Tibial nerve (tissue), 4 donors: ENCODE data around the gene CACNA1A. TPM values are rescaled to one million over a fixed set of nuclear protein-coding genes. Genes with fewer than 3 reads are reported as not detected.

Experiments
- DNase-seq, 2 donors: peaks; one replicate each; pipeline ENCODE4 v3.0.0-alpha.2; 2019; ENCODE audit warnings: low spot score in 2 of 2
- H3K27ac ChIP-seq, 4 donors: fragments of 200-600 bp; sonication (generic) in 3 of 4; one replicate each; pipeline ENCODE4 v1.5.1; 2017 to 2019; ENCODE audit warnings: mild to moderate bottlenecking in 1 of 4
- H3K27me3 ChIP-seq, 2 donors: fragments of 200-600 bp; sonication (generic) in 1 of 2; one replicate each; pipeline versions ENCODE4 v1.5.1 to v1.6.0; 2017 to 2019
- H3K36me3 ChIP-seq, 3 donors: fragments of 200-600 bp; sonication (generic); one replicate each; pipeline ENCODE4 v1.5.1; 2018 to 2019
- H3K4me1 ChIP-seq, 4 donors: fragments of 200-600 bp; sonication (generic) in 3 of 4; one replicate each; pipeline ENCODE4 v1.5.1; 2017 to 2019
- H3K4me3 ChIP-seq, 4 donors: fragments of 200-600 bp; sonication (generic) in 3 of 4; one replicate each; pipeline ENCODE4 v1.5.1; 2017 to 2019; ENCODE audit warnings: mild to moderate bottlenecking in 1 of 4, moderate library complexity in 1 of 4
- H3K9me3 ChIP-seq, 4 donors: fragments of 200-600 bp; sonication (generic) in 3 of 4; one replicate each; pipeline ENCODE4 v1.5.1; 2017 to 2019
- EP300 ChIP-seq, 2 donors: sonication (generic); formaldehyde crosslinking; IDR thresholded peaks; one replicate each; pipeline ENCODE4 v1.6.1; 2017; ENCODE audit warnings: antibody characterized with exemption in 2 of 2, mild to moderate bottlenecking in 1 of 2
- POLR2A ChIP-seq, 2 donors: fragments of 450-650 bp; IDR thresholded peaks; one replicate each; pipeline ENCODE4 v1.6.1; 2017; ENCODE audit warnings: antibody characterized with exemption in 2 of 2, mild to moderate bottlenecking in 2 of 2, moderate library complexity in 2 of 2
- WGBS, 2 donors: methylation state at CpG; one replicate each; pipeline ENCODE4 v1.1.5; 2018; 5-methylcytosine and 5-hydroxymethylcytosine counted together
- total RNA-seq, 4 donors: library from RNA; depleted of rRNA; stranded (reverse); fragments of >200 nt; gene quantifications; one replicate each; pipeline ENCODE4 v1.1.0, GENCODE V29; 2016
- TF ChIP-seq, protein P1 (sequence below), 5 experiments: fragments of 200-600 bp in 3 of 5; fragments of 450-650 bp in 2 of 5; sonication (generic) in 3 of 5; IDR thresholded peaks; one replicate each; pipeline ENCODE4 v1.5.1; 2016 to 2019; ENCODE audit warnings: antibody characterized with exemption in 5 of 5, mild to moderate bottlenecking in 3 of 5, moderate library complexity in 2 of 5

Gene CACNA1A
- total RNA-seq, 4 donors from 2014 or later = 4.0 to 10.2 (median 9.3) TPM

DNA sequence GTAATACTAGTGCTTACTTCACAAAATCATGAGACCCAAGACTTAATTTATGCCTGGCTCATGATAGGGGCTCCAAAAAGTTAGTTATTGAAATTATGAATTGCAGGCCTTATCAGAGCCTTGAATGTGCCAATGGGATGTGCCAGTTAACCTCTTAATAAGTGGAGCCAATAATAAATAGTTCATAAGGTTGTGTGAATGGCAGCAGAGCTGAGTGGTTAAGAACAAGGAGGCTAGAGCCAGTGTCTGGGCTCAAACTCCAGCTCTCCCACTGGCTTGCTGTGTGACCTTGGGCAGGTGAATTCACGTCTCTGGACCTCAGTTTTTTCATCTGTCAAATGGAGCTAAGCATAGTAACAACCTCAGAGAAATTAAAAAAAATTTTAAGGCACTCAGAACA, 222.4 kb downstream of the CACNA1A start:
- peaks cover 0 to 11% of the 10 kb centered on the region in 2 donors for H3K27me3 ChIP-seq
- no peak for DNase-seq
- H3K36me3 ChIP-seq = no peaks in the 10 kb centered on the region
- no peak overlapping the region for H3K4me3 ChIP-seq
- H3K4me1 ChIP-seq = peaks cover 0 to 10% (median 0%) of the 10 kb centered on the region in 4 donors
- H3K9me3 ChIP-seq = no peaks in the 10 kb centered on the region
- no peak overlapping the region for H3K27ac ChIP-seq
- TF ChIP-seq EP300 (IDR thresholded peaks at IDR 0.05) = no peak
- TF ChIP-seq, protein P1, sequence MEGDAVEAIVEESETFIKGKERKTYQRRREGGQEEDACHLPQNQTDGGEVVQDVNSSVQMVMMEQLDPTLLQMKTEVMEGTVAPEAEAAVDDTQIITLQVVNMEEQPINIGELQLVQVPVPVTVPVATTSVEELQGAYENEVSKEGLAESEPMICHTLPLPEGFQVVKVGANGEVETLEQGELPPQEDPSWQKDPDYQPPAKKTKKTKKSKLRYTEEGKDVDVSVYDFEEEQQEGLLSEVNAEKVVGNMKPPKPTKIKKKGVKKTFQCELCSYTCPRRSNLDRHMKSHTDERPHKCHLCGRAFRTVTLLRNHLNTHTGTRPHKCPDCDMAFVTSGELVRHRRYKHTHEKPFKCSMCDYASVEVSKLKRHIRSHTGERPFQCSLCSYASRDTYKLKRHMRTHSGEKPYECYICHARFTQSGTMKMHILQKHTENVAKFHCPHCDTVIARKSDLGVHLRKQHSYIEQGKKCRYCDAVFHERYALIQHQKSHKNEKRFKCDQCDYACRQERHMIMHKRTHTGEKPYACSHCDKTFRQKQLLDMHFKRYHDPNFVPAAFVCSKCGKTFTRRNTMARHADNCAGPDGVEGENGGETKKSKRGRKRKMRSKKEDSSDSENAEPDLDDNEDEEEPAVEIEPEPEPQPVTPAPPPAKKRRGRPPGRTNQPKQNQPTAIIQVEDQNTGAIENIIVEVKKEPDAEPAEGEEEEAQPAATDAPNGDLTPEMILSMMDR (IDR thresholded peaks at IDR 0.05) = no peak
- 58 to 72% methylated on average over 1 of the region's 1 CpG for WGBS, 2 donors

GRCh38 chr19:13282486-13283065, 223.7 kb downstream of the CACNA1A start:
- H3K36me3 ChIP-seq = no peaks in the 10 kb centered on the region
- 63 to 70% methylated on average over 8 of the region's 8 CpGs for WGBS, 2 donors

DNA sequence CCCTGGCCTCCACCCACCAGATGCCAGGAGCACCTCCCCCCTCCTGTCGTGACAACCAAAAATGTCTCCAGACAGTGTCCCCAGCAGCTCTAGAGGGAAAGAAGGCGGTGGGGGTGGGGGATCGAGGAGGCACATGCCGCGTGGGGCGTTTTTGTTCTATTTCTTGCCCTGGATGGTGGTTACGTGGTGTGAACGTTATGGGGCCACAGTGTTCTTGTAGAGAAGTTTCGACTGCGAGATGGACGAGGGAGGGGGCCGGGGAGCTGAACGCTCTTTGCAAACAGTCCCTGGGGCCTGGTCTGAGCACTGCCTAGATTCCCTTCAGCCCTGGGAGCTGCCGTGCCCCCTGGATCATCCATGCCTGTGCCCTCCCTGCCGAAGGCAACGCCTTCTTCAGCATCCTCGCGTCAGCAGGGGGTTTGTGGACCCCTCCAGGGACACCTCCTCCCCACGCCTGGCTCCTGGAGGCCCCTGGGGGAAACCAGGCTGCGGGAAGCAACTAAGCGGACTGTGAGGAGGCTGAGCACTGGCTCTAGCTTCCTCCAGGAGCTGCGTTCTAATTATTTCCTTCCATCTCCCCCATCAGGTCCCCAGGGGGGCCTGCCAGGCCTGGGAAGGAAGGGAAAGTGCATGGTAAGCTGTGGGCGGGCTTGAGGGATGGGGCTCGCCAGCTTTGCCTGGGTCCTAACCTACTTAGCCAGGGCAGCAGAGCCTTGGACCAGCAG, 224.6 kb downstream of the CACNA1A start:
- Histone ChIP-seq H3K4me3 (no peak overlapping the region), H3K27ac (peak overlapping the region in 1 of 4 donors; percentile 34), H3K27me3 (peaks cover 0 to 11% of the 10 kb centered on the region in 2 donors), H3K9me3 (no peaks in the 10 kb centered on the region), H3K36me3 (no peaks in the 10 kb centered on the region), H3K4me1 (peaks cover 0 to 10% (median 0%) of the 10 kb centered on the region in 4 donors)
- DNase-seq = no peak
- WGBS, 2 donors = 23 to 33% methylated on average over 24 of the region's 24 CpGs
- TF ChIP-seq, protein P1 (IDR thresholded peaks at IDR 0.05) = no peak
- TF ChIP-seq EP300 (IDR thresholded peaks at IDR 0.05) (no peak), POLR2A (IDR thresholded peaks at IDR 0.05) (no peak)

More at GRCh38 chr19:13282486-13283065, 223.7 kb downstream of the CACNA1A start:
- Histone ChIP-seq H3K27ac (peak overlapping the region in 1 of 4 donors; percentile 34), H3K9me3 (no peaks in the 10 kb centered on the region), H3K27me3 (peaks cover 0 to 11% of the 10 kb centered on the region in 2 donors), H3K4me1 (peaks cover 0 to 10% (median 0%) of the 10 kb centered on the region in 4 donors), H3K4me3 (no peak overlapping the region)
- TF ChIP-seq POLR2A (IDR thresholded peaks at IDR 0.05) (no peak), EP300 (IDR thresholded peaks at IDR 0.05) (no peak)
- TF ChIP-seq, protein P1 (IDR thresholded peaks at IDR 0.05) = no peak
- DNase-seq = no peak

DNA sequence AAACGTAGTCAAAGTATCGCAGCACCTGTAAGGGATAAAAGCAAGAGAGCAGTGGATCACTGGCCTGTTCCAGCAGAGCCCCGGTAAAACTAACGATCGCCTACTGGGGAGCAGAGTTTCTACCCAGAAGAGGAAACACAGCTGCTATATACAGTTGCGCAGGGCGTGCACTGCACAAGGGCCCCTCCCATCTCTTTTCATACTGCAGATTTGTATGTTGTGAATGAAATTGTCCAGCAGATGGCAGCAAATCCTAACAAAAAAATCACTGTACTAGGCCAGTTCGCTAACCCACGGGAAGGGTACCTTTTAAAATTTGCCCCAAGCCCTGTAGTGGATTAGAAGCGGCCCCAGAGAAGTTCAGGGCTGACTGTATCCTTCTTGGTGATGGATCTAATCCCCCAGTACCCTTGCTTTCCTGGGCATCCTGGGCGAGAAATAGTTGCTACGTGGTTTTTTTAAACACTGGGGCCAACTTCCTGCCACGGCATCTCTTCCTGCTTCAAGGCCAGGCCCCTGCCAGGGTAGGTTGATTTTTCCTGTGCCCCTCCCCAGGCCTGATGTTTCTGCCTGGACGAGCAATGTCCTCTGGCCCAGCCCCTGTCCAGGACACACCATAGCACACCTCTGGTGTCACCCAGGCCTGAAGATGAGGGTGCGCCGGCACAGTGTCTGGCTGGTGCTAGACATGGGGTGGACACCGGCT, 229.0 kb downstream of the CACNA1A start:
- TF ChIP-seq POLR2A (IDR thresholded peaks at IDR 0.05) (no peak), EP300 (IDR thresholded peaks at IDR 0.05) (peak in 1 of 2 donors; percentile 12)
- TF ChIP-seq, protein P1 (IDR thresholded peaks at IDR 0.05) = peak; percentile 36 to 84 (median 58)
- H3K4me1 ChIP-seq = peaks cover 0 to 10% (median 0%) of the 10 kb centered on the region in 4 donors
- H3K27ac ChIP-seq = no peak overlapping the region
- no peaks in the 10 kb centered on the region for H3K9me3 ChIP-seq
- no peaks in the 10 kb centered on the region for H3K36me3 ChIP-seq
- 45 to 50% methylated on average over 17 of the region's 17 CpGs for WGBS, 2 donors
- H3K4me3 ChIP-seq = no peak overlapping the region
- peaks cover 0 to 2% of the 10 kb centered on the region in 2 donors for H3K27me3 ChIP-seq
- DNase-seq = peak in 1 of 2 donors; percentile 79
